C4-2B (cell line): ENCODE data around the gene LSM14A.
"Not testable (repeated sequence)": the region's sequence is repeated elsewhere in the genome, so short reads cannot be mapped to it uniquely, and the experiment has no call there.

Experiments
- H3K27ac ChIP-seq: fragments of 450-650 bp; 2 replicates; pipeline ENCODE4 v1.5.1; 2017
- ZFX ChIP-seq: fragments of 450-650 bp; IDR thresholded peaks from 2 replicates; pipeline ENCODE4 v1.6.1; 2017
- TF ChIP-seq, protein P1 (sequence below): fragments of 450-650 bp; conservative IDR thresholded peaks from 2 replicates; pipeline ENCODE4 v1.5.1; 2017; ENCODE audit warnings: mild to moderate bottlenecking

The LSM14A gene

DNA sequence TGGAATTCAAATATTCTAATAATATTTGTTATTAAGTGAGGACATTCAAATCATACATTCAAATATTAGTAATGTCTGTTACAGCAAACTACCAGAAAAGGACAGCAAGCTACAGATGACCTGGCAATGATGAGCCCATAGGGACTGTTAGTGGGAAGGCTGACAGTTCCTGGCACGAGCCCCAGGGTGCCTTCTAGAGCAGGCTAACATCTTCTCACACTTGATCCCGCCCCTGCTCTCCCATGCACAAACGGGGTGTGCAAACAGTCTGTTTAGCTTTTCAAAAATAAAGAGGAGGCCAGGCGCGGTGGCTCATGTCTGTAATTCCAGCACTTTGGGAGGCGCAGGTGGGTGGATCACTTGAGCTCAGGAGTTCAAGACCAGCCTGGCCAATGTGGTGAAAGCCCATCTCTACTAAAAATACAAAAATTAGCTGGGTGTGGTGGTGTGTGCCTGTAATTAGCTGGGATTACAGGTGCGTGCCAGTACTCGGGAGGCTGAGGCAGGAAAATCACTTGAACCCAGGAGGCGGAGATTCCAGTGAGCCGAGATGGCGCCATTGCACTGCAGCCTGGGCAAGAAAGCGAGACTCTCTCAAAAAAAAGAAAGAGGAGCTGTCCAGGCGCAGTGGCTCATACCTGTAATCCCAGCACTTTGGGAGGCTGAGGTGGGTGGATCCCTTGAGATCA lies 72.5 kb downstream of the LSM14A start:
- H3K27ac ChIP-seq, result no peak overlapping the region
- no peak for TF ChIP-seq ZFX
- TF ChIP-seq, protein P1, sequence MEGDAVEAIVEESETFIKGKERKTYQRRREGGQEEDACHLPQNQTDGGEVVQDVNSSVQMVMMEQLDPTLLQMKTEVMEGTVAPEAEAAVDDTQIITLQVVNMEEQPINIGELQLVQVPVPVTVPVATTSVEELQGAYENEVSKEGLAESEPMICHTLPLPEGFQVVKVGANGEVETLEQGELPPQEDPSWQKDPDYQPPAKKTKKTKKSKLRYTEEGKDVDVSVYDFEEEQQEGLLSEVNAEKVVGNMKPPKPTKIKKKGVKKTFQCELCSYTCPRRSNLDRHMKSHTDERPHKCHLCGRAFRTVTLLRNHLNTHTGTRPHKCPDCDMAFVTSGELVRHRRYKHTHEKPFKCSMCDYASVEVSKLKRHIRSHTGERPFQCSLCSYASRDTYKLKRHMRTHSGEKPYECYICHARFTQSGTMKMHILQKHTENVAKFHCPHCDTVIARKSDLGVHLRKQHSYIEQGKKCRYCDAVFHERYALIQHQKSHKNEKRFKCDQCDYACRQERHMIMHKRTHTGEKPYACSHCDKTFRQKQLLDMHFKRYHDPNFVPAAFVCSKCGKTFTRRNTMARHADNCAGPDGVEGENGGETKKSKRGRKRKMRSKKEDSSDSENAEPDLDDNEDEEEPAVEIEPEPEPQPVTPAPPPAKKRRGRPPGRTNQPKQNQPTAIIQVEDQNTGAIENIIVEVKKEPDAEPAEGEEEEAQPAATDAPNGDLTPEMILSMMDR, result no peak

DNA sequence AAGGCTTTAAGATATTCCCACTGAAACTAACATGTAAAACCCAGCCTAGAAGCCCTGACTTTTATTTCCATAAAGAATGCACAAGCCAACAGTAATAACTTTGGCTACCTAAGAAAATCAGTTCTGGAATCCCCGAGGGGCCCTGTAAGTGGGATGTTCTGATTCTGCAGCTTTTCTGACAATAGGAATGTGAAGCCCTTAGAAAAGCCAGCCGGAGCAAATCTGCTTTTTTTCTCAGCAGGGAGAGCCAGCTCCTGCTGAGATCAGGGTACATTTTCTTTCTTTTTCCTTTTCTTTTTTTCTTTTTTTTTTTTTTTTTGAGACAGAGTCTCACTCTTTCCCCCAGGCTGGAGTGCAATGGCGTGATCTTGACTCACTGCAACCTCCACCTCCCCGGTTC lies 74.0 kb downstream of the LSM14A start:
- TF ChIP-seq, protein P1, result no peak
- TF ChIP-seq ZFX, result no peak
- no peak overlapping the region for H3K27ac ChIP-seq

DNA sequence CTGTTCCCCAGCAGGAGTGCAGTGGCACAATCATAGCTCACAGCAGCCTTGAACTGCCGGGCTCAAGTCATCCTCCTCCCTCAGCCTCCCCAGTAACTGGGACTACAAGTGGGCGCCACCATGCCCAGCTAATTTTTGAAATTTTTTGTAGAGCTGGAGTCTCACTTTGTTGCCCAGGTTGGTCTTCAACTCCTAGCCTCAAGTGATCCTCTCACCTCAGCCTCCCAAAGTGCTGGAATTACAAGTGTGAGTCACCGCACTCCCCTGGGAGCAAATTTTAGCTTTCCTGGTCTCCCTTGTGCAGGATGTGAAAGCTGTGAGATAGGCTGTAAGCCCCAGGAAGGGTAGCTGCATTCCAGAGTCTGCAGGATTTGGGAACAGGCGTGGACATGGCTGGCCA lies 76.6 kb downstream of the LSM14A start:
- TF ChIP-seq, protein P1, result no peak
- no peak for TF ChIP-seq ZFX
- H3K27ac ChIP-seq, result no peak overlapping the region

DNA sequence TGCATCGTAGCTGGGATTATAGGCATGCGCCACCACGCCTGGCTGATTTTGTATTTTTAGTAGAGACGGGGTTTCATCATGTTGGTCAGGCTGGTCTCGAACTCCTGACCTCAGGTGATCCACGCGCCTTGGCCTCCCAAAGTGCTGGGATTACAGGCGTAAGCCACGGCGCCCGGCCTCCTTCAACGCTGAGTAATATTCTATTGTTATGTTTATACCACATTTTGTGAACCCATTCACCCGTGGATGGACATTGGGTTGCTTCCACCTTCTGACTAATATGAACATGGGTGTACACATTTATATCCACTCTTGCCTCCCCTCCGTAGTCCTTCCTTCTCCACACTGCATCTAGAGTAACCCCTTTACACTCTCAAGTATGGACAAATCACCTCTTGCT lies 80.9 kb downstream of the LSM14A start:
- not testable (repeated sequence) for H3K27ac ChIP-seq

DNA sequence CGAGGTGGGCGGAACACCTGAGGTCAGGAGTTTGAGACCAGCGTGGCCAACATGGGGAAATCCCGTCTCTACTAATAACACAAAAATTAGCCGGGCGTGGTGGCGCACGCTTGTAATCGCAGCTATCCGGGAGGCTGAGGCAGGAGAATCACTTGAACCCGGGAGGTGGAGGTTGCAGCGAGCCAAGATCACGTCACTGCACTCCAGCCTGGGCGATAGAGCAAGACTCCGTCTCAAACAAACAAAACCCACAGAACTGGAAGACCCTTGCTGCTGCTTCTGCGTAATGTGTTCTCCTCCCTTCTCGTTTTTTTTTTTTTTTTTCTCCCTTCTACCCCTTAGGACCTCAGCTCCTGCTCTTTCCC lies 81.4 kb downstream of the LSM14A start:
- H3K27ac ChIP-seq, result peak overlapping the region; percentile 87

DNA sequence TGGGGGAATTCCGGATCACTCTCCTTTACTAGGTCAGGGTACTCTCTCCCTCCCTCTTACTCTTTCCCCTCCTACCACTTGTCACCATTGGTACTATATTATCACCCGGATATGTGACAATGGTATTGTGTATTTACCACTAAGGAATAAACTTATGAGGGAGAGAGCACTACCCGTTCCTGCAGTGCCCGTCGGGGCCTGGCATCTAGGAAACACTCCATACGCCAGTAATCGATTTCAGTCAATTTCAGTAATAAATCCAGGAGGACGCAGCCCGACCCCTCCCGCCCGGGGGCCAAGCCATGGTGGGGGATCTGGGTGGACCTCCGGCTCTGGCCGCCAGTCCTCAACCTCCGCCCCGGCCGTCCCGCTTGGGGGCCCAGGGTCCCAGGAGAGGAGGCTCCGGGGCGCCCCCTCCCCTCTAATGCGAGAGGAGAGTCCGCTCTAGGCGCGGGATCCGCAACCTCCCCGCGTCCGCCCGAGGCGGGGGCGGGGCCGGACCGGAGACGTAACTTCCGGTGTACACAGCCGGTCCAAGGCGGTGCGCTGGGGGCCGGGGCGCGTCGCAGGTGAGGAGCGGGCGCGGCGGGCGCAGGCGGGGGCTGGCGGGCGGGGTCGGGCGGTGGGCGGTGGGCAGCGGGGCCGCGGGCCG lies 81.9 kb downstream of the LSM14A start, which contains the start of gene GARRE1:
GARRE1 (plus strand) TSS at position 509 of the 652 bp plus-strand sequence. CDS start 45,920 bp downstream, outside the sequence.
- peak within 1 kb of the TSS; percentile 87 for H3K27ac ChIP-seq
- TF ChIP-seq ZFX, result no peak
- TF ChIP-seq, protein P1, result no peak

DNA sequence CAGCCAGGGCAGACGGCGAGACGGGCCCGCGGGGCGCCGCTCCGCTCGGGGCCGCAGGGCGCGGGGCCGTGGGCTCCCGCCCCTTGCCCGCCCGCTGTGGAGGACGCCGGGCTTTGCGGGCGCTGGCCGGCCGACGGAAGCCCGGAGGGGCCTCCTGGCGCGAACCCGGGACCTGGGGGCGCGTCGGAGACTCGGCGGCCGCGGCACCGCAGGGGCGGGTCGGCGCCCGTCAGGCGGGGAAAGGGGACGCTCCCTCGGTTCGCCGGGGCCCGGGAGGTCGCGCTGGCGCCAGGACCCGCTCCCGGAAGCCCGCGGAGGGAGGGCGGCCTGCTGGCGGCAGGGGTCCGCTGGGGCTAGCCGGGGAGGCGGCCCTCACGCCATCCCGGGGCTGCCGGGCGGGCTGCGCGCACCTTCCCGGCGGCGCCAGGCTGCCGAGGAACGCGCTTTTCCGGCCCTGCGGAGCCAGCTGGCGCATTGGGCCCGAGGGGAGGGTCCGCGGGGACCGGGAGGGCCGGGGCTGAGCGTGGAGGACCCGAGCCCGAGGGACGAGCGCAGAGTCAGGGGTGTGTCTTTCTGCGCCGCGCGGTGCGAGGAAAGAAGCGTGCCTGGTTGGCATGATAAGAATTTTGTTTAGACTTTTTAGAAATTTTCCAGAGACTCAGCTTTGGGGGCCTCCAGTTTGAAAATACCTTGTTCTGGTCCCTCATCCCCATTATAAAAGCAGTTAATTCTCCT lies 82.6 kb downstream of the LSM14A start:
- TF ChIP-seq, protein P1, result no peak
- peak; percentile 72; the same call in 1 of the 2 replicates for TF ChIP-seq ZFX
- peak overlapping the region; percentile 87 for H3K27ac ChIP-seq

DNA sequence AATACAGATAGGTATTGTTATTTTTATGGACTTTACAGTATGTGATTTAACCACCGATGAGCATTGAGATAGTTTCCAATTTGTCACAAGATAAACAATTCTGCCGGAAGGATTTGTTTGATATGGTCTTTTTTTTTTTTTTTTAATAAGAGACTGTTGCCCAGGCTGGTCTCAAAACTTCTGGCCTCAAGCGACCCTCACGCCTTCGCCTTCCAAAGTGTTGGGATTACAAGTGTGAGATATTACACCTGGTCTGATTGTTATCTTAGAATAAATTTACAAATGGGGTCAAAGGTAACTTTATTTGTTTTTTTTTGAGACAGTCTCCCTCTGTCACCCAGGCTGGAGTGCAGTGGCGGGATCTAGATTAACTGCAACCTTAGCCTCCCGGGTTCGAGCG lies 83.2 kb downstream of the LSM14A start:
- no peak overlapping the region for H3K27ac ChIP-seq

More for the DNA sequence above, 83.2 kb downstream of the LSM14A start:
- no peak for TF ChIP-seq ZFX
- TF ChIP-seq, protein P1, result no peak
